ENCODE measurements around the gene ZFP30.

DNA sequence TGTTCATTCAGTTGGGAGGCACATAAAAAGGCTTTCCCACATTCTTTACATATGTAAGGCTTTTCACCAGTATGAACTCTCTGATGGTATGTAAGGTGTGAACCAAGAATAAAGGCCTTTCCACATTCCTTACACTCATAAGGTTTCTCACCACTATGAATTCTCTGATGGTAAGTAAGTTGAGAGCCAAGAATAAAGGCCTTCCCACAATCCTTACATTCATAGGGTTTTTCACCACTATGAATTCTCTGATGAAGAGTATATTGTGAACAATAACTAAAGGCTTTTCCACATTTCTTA lies 89.9 kb downstream of the ZFP30 start:
- no peak for TF ChIP-seq CTCF (IDR thresholded peaks at IDR 0.05)
- no peak for TF ChIP-seq SIN3A (IDR thresholded peaks at IDR 0.05; ENCODE audit: borderline replicate concordance, low read depth, low read length)
- TF ChIP-seq, protein P1, sequence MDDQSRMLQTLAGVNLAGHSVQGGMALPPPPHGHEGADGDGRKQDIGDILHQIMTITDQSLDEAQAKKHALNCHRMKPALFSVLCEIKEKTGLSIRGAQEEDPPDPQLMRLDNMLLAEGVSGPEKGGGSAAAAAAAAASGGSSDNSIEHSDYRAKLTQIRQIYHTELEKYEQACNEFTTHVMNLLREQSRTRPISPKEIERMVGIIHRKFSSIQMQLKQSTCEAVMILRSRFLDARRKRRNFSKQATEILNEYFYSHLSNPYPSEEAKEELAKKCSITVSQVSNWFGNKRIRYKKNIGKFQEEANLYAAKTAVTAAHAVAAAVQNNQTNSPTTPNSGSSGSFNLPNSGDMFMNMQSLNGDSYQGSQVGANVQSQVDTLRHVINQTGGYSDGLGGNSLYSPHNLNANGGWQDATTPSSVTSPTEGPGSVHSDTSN (IDR thresholded peaks at IDR 0.05) = no peak
- no peak for TF ChIP-seq CHD2 (IDR thresholded peaks at IDR 0.05; ENCODE audit: low read length, partially characterized antibody)
- TF ChIP-seq, protein P2, sequence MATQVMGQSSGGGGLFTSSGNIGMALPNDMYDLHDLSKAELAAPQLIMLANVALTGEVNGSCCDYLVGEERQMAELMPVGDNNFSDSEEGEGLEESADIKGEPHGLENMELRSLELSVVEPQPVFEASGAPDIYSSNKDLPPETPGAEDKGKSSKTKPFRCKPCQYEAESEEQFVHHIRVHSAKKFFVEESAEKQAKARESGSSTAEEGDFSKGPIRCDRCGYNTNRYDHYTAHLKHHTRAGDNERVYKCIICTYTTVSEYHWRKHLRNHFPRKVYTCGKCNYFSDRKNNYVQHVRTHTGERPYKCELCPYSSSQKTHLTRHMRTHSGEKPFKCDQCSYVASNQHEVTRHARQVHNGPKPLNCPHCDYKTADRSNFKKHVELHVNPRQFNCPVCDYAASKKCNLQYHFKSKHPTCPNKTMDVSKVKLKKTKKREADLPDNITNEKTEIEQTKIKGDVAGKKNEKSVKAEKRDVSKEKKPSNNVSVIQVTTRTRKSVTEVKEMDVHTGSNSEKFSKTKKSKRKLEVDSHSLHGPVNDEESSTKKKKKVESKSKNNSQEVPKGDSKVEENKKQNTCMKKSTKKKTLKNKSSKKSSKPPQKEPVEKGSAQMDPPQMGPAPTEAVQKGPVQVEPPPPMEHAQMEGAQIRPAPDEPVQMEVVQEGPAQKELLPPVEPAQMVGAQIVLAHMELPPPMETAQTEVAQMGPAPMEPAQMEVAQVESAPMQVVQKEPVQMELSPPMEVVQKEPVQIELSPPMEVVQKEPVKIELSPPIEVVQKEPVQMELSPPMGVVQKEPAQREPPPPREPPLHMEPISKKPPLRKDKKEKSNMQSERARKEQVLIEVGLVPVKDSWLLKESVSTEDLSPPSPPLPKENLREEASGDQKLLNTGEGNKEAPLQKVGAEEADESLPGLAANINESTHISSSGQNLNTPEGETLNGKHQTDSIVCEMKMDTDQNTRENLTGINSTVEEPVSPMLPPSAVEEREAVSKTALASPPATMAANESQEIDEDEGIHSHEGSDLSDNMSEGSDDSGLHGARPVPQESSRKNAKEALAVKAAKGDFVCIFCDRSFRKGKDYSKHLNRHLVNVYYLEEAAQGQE (IDR thresholded peaks at IDR 0.05; ENCODE audit: low read depth, low read length) = no peak
- TF ChIP-seq, protein P3, sequence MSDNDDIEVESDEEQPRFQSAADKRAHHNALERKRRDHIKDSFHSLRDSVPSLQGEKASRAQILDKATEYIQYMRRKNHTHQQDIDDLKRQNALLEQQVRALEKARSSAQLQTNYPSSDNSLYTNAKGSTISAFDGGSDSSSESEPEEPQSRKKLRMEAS (IDR thresholded peaks at IDR 0.05; ENCODE audit: low read depth) = no peak
- TF ChIP-seq MXI1 (IDR thresholded peaks at IDR 0.05; ENCODE audit: low read depth, low read length) = no peak
- no peak for TF ChIP-seq JUND (IDR thresholded peaks at IDR 0.05)
- TF ChIP-seq SMC3 (IDR thresholded peaks at IDR 0.05; ENCODE audit: low read depth, low read length) = no peak
- TF ChIP-seq POLR2AphosphoS5 (IDR thresholded peaks at IDR 0.05; ENCODE audit: low read depth, low read length) = no peak
- TF ChIP-seq NFIC (IDR thresholded peaks at IDR 0.05; ENCODE audit: borderline replicate concordance) = no peak
- no peak for TF ChIP-seq ELF1 (IDR thresholded peaks at IDR 0.05)

All from SK-N-SH (cell line).